ENCODE measurements around the gene LGR4.

LGR4 gene

GRCh38 chr11:27485930-27486773 lies 13.6 kb upstream of the LGR4 start:
- H3K4me3 ChIP-seq (ENCODE audit: low read depth, low read length) = no peak overlapping the region
- DNase-seq (ENCODE audit: low read depth) = no peak
- peak; percentile 77 for TF ChIP-seq CTCF (IDR thresholded peaks at IDR 0.05; ENCODE audit: control insufficient read depth, extremely low read depth, insufficient read depth)

- H3K4me3 ChIP-seq (ENCODE audit: low read depth, low read length) = no peak overlapping the region
- no peak for DNase-seq (ENCODE audit: low read depth)
- TF ChIP-seq CTCF (IDR thresholded peaks at IDR 0.05; ENCODE audit: control insufficient read depth, extremely low read depth, insufficient read depth) = no peak
Measured at GRCh38 chr11:27482793-27483192, 10.2 kb upstream of the LGR4 start.

- H3K4me3 ChIP-seq (ENCODE audit: low read depth, low read length) = no peak overlapping the region
- no peak for TF ChIP-seq CTCF (IDR thresholded peaks at IDR 0.05; ENCODE audit: control insufficient read depth, extremely low read depth, insufficient read depth)
- no peak for DNase-seq (ENCODE audit: low read depth)
Measured at GRCh38 chr11:27481992-27482391, 9.4 kb upstream of the LGR4 start.

GRCh38 chr11:27477831-27478230 lies 5.2 kb upstream of the LGR4 start:
- TF ChIP-seq CTCF (IDR thresholded peaks at IDR 0.05; ENCODE audit: control insufficient read depth, extremely low read depth, insufficient read depth) = no peak
- DNase-seq (ENCODE audit: low read depth) = peak; percentile 51
- H3K4me3 ChIP-seq (ENCODE audit: low read depth, low read length) = no peak overlapping the region

GRCh38 chr11:27477243-27477642 lies 4.7 kb upstream of the LGR4 start:
- no peak for DNase-seq (ENCODE audit: low read depth)
- H3K4me3 ChIP-seq (ENCODE audit: low read depth, low read length) = no peak overlapping the region
- no peak for TF ChIP-seq CTCF (IDR thresholded peaks at IDR 0.05; ENCODE audit: control insufficient read depth, extremely low read depth, insufficient read depth)

- no peak for TF ChIP-seq CTCF (IDR thresholded peaks at IDR 0.05; ENCODE audit: control insufficient read depth, extremely low read depth, insufficient read depth)
- H3K4me3 ChIP-seq (ENCODE audit: low read depth, low read length) = no peak overlapping the region
- no peak for DNase-seq (ENCODE audit: low read depth)
Measured at GRCh38 chr11:27475622-27476021, 3.0 kb upstream of the LGR4 start.

- H3K4me3 ChIP-seq (ENCODE audit: low read depth, low read length) = no peak overlapping the region
- DNase-seq (ENCODE audit: low read depth) = no peak
- TF ChIP-seq CTCF (IDR thresholded peaks at IDR 0.05; ENCODE audit: control insufficient read depth, extremely low read depth, insufficient read depth) = no peak
Measured at GRCh38 chr11:27473017-27473406, 422 bp upstream of the LGR4 start.

All from LNCaP clone FGC (cell line).